AG10803 (cell line): ENCODE data around the gene PPFIBP1.

Experiments used
- DNase-seq: peaks from one replicate; pipeline ENCODE4 v3.0.0; 2010; ENCODE audit warnings: low read depth
- H3K4me3 ChIP-seq: 2 replicates; pipeline ENCODE4 v1.5.1; 2011; ENCODE audit warnings: mild to moderate bottlenecking, low read length, control low read depth
- CTCF ChIP-seq: conservative IDR thresholded peaks from 2 replicates; pipeline ENCODE4 v1.5.1; 2011; ENCODE audit warnings: mild to moderate bottlenecking, low read length, control low read depth, inconsistent platforms

PPFIBP1 gene

GRCh38 chr12:27693403-27693802, 169.4 kb downstream of the PPFIBP1 start:
- H3K4me3 ChIP-seq = no peak overlapping the region
- no peak for DNase-seq
- TF ChIP-seq CTCF = no peak

DNA sequence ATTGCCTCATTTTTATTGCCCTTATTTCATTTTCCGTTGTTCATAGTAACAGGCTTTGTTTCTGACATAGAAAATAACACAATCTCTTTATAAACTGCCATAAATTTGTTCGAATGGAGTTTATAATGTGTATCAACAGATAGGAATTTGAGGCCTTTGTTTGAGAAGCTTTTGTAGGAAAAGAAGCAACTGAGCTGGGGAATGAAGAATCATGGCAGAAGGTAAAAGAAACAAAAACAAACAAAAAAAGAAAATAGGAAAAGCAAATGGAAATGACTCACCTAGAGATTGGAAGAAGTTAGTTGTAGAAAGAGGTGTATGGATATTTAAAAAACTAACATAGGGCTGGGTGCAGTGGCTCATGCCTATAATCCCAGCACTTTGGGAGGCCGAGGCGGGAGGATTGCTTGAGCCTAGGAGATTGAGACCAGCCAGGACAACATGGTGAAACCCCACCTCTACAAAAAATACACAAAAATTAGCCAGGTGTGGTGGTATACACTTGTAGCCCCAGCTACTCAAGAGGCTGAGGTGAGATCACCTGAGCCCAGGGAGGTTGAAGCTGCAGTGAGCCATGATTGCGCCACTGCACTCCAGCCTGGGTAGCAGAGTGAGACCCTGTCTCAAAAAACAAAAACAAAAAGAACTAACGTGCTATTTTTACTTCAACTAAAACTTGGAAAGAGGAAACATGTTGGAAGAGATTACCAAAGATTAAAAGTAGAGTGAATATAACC, 171.7 kb downstream of the PPFIBP1 start:
- no peak overlapping the region for H3K4me3 ChIP-seq
- DNase-seq = no peak
- no peak for TF ChIP-seq CTCF

GRCh38 chr12:27696293-27696652, 172.3 kb downstream of the PPFIBP1 start, which contains the start of gene REP15:
Gene REP15 (plus strand): TSS chr12:27696447. CDS start chr12:27696563, 116 bp downstream.
- DNase-seq = no peak
- H3K4me3 ChIP-seq = no peak within 1 kb of the TSS

GRCh38 chr12:27696864-27697564, 173.0 kb downstream of the PPFIBP1 start:
- H3K4me3 ChIP-seq = no peak overlapping the region
- no peak for TF ChIP-seq CTCF

More at GRCh38 chr12:27696293-27696652, 172.3 kb downstream of the PPFIBP1 start, which contains the start of gene REP15:
- TF ChIP-seq CTCF = no peak

DNA sequence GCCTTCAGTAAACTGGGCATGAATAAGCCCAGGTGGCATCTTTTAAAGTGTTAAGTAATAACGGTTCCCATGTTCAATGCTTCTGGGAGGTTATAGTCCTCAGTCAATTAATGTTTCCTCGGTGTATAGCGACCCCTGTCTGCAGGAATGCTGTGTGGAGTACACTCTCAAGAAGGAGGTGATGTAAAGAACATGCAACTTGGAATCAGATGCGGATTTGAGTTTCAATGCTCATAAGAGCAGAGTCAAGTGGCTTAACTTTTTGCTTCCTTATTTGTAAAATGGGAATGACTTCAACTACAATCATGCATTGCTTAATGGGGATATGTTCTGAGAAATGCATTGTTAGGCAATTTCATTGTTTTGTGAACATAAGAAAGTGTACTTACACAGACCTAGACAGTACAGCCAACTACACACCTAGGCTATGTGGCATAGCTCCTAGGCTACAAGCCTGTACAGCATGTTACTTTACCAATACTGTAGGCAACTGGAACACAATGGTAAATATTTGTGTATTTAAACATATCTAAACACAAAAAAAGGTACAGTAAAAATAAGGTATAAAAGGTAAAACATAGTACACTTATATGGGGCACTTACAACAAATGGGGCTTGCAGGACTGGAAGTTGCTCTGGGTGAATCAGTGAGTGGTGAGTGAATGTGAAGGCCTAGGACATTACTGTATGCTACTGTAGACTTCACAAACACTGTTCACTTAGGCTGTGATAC, 179.9 kb downstream of the PPFIBP1 start:
- H3K4me3 ChIP-seq = no peak overlapping the region
- peak; percentile 97 for DNase-seq
- peak; percentile 85 for TF ChIP-seq CTCF

More at GRCh38 chr12:27696864-27697564, 173.0 kb downstream of the PPFIBP1 start:
- DNase-seq = no peak

DNA sequence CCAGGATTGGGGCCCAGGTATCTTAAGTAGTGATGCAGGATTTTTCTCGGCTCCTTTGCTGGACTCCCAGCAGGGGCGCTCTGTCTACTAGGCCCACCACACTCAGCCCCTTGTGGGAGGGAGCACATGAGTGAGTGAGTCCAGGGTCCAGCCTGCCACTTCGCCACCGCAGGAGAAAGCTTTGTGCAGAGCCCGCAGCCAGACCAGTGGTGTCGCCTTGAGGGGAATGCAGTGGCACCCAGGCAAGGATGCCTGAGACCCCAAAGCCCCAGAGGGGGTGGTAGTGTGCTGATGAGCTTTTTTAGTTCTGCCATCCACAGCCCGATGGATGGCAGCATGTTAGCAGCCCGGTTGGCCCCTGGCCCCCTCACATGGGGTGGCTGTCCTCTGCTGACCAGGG, 181.3 kb downstream of the PPFIBP1 start:
- no peak for DNase-seq
- no peak for TF ChIP-seq CTCF
- no peak overlapping the region for H3K4me3 ChIP-seq
